Neural crest cell (in vitro differentiated cells): ENCODE measurements around the gene PRKN. TPM values are rescaled to one million over a fixed set of nuclear protein-coding genes. Genes with fewer than 3 reads are reported as not detected.
A peak's percentile ranks its signal among the peaks of the same experiment; 100 is the strongest.

Source experiments
- DNase-seq: peaks from one replicate; pipeline ENCODE4 v3.0.0; 2021; ENCODE audit warnings: low read depth, mixed read lengths, low spot score
- H3K27ac Mint-ChIP-seq: one replicate; pipeline ENCODE4 v1.8.0; 2021; ENCODE audit warnings: mild to moderate bottlenecking, mixed read lengths; ENCODE audit not compliant: unreplicated experiment
- H3K27me3 Mint-ChIP-seq: 2 replicates; pipeline ENCODE4 v1.8.0; 2021; ENCODE audit warnings: low read depth, mild to moderate bottlenecking, mixed read lengths
- H3K36me3 Mint-ChIP-seq: 2 replicates; pipeline ENCODE4 v1.8.0; 2021; ENCODE audit warnings: low read depth, mild to moderate bottlenecking, mixed read lengths
- H3K4me1 Mint-ChIP-seq: 2 replicates; pipeline ENCODE4 v1.8.0; 2021; ENCODE audit warnings: mixed read lengths
- H3K4me3 Mint-ChIP-seq: one replicate; pipeline ENCODE4 v1.8.0; 2021; ENCODE audit warnings: mild to moderate bottlenecking, mixed read lengths
- H3K9me3 Mint-ChIP-seq: 2 replicates; pipeline ENCODE4 v1.8.0; 2021; ENCODE audit warnings: mixed read lengths
- CTCF ChIP-seq: fragments of 200-600 bp; sonication (generic); conservative IDR thresholded peaks from 2 replicates; pipeline ENCODE4 v1.5.0; 2021; ENCODE audit warnings: antibody characterized with exemption, mild to moderate bottlenecking
- long read RNA-seq: library from polyadenylated mRNA; unstranded; transcript quantifications from one replicate; pipeline ENCODE4 v2.0.0, GENCODE V29; 2020
- total RNA-seq: library from RNA; stranded (reverse); gene quantifications from 2 replicates; pipeline ENCODE4 v1.2.1, GENCODE V29; 2021

PRKN gene
- total RNA-seq, result 2.0 and 3.2 TPM in 2 replicates
- long read RNA-seq, partial matches to known transcripts, result 0 of 2 reads
- long read RNA-seq, other reads (novel, unspliced or antisense), result 2 of 2 reads

GRCh38 chr6:162727322-162728182, at the start of gene PRKN, which contains the start of gene PACRG:
PRKN (minus strand) TSS chr6:162727766.
PACRG (plus strand) TSS chr6:162727974.
- Mint-ChIP-seq H3K4me3 (peak within 1 kb of the TSS; percentile 95), H3K36me3 (no peaks in the 10 kb centered on the region), H3K4me1 (peaks cover 28% of the 10 kb centered on the region), H3K9me3 (no peaks in the 10 kb centered on the region), H3K27me3 (peaks cover 6% of the 10 kb centered on the region), H3K27ac (peak within 1 kb of the TSS; percentile 94)
- peak; percentile 96 for DNase-seq
- TF ChIP-seq CTCF, result no peak

- Mint-ChIP-seq H3K9me3 (peaks cover 18% of the 10 kb centered on the region), H3K4me3 (no peak overlapping the region), H3K36me3 (peaks cover 17% of the 10 kb centered on the region), H3K27ac (no peak overlapping the region), H3K4me1 (peaks cover 27% of the 10 kb centered on the region), H3K27me3 (no peaks in the 10 kb centered on the region)
- no peak for DNase-seq
- no peak for TF ChIP-seq CTCF
Measured at GRCh38 chr6:162777091-162777490, 49.5 kb upstream of the PRKN start.

- Mint-ChIP-seq H3K27ac (no peak overlapping the region), H3K4me3 (no peak overlapping the region), H3K36me3 (peaks cover 2% of the 10 kb centered on the region), H3K9me3 (peaks cover 7% of the 10 kb centered on the region), H3K27me3 (no peaks in the 10 kb centered on the region), H3K4me1 (peaks cover 37% of the 10 kb centered on the region)
- TF ChIP-seq CTCF, result no peak
- no peak for DNase-seq
Measured at GRCh38 chr6:162773996-162774395, 46.4 kb upstream of the PRKN start.

GRCh38 chr6:162772466-162772865, 44.9 kb upstream of the PRKN start:
- no peak for TF ChIP-seq CTCF
- no peaks in the 10 kb centered on the region for H3K27me3 Mint-ChIP-seq
- peaks cover 41% of the 10 kb centered on the region for H3K4me1 Mint-ChIP-seq
- peaks cover 4% of the 10 kb centered on the region for H3K36me3 Mint-ChIP-seq
- peak overlapping the region; percentile 22 for H3K4me3 Mint-ChIP-seq
- peak overlapping the region; percentile 6 for H3K27ac Mint-ChIP-seq
- no peak for DNase-seq
- peaks cover 15% of the 10 kb centered on the region for H3K9me3 Mint-ChIP-seq

- no peak for TF ChIP-seq CTCF
- H3K4me3 Mint-ChIP-seq, result no peak overlapping the region
Measured at GRCh38 chr6:162770955-162771354, 43.4 kb upstream of the PRKN start.

More at GRCh38 chr6:162770955-162771354, 43.4 kb upstream of the PRKN start:
- Mint-ChIP-seq H3K9me3 (peaks cover 18% of the 10 kb centered on the region), H3K27ac (no peak overlapping the region), H3K27me3 (no peaks in the 10 kb centered on the region), H3K36me3 (peaks cover 4% of the 10 kb centered on the region), H3K4me1 (peaks cover 37% of the 10 kb centered on the region)
- no peak for DNase-seq
